WTC11 (cell line): ENCODE results near the gene ADAMTS2. TPM values are rescaled to one million over a fixed set of nuclear protein-coding genes. Genes with fewer than 3 reads are reported as not detected.
A peak's percentile ranks its signal among the peaks of the same experiment; 100 is the strongest.

Experiments
- ATAC-seq: fragments of 200-7000 bp; cut with Tn5 transposase; 2 replicates; pipeline ENCODE4 v1.10.0; 2021; ENCODE audit warnings: mild to moderate bottlenecking, moderate library complexity
- CTCF ChIA-PET: fragments of 300-600 bp; sonication (Branson Sonifier 250); formaldehyde crosslinking; loops from one replicate; lab custom pipeline; 2021; ENCODE audit warnings: antibody characterized with exemption; lab: Charles Lee
- POLR2A ChIA-PET: fragments of 350-600 bp; sonication (Branson Sonifier 250); formaldehyde crosslinking; loops from one replicate; lab custom pipeline; 2021; ENCODE audit warnings: antibody characterized with exemption; lab: Charles Lee
- DNase-seq: peaks from one replicate; pipeline ENCODE4 v3.0.0; 2021; ENCODE audit warnings: low spot score
- H3K27ac Mint-ChIP-seq: 2 replicates; pipeline ENCODE4 v1.8.0; 2021; ENCODE audit warnings: mixed read lengths
- H3K27me3 Mint-ChIP-seq: 2 replicates; pipeline ENCODE4 v1.8.0; 2021; ENCODE audit warnings: low read depth, mild to moderate bottlenecking, moderate library complexity, mixed read lengths
- H3K36me3 Mint-ChIP-seq: 2 replicates; pipeline ENCODE4 v1.8.0; 2021; ENCODE audit warnings: mixed read lengths
- H3K4me1 Mint-ChIP-seq: 2 replicates; pipeline ENCODE4 v1.8.0; 2022; ENCODE audit warnings: mixed read lengths
- H3K4me3 Mint-ChIP-seq: 2 replicates; pipeline ENCODE4 v1.8.0; 2021; ENCODE audit warnings: mild to moderate bottlenecking, moderate library complexity, mixed read lengths
- H3K9me3 Mint-ChIP-seq: 2 replicates; pipeline ENCODE4 v1.8.0; 2021; ENCODE audit warnings: mixed read lengths
- ATF2 ChIP-seq: sonication (generic); formaldehyde crosslinking; IDR thresholded peaks from 2 replicates; pipeline ENCODE4 v1.8.1; 2022; ENCODE audit warnings: low read depth, missing genetic modification reagents, borderline replicate concordance
- CBFB ChIP-seq: sonication (generic); formaldehyde crosslinking; IDR thresholded peaks from 2 replicates; pipeline ENCODE4 v1.8.1; 2022; ENCODE audit warnings: mild to moderate bottlenecking, low read depth, missing genetic modification reagents
- CREB1 ChIP-seq: sonication (generic); formaldehyde crosslinking; IDR thresholded peaks from 2 replicates; pipeline ENCODE4 v1.8.0; 2023; ENCODE audit warnings: mild to moderate bottlenecking, missing genetic modification reagents
- ELF4 ChIP-seq: sonication (generic); formaldehyde crosslinking; IDR thresholded peaks from 2 replicates; pipeline ENCODE4 v1.8.1; 2022; ENCODE audit warnings: low read depth, mild to moderate bottlenecking, moderate library complexity, missing genetic modification reagents
- EMX1 ChIP-seq: fragments of 250-450 bp; sonication (Bioruptor Pico); IDR thresholded peaks from 2 replicates; pipeline ENCODE4 v1.8.0; 2021; ENCODE audit warnings: mild to moderate bottlenecking
- FOXP4 ChIP-seq: sonication (generic); formaldehyde crosslinking; IDR thresholded peaks from 2 replicates; pipeline ENCODE4 v1.8.0; 2022; ENCODE audit warnings: mild to moderate bottlenecking, missing genetic modification reagents
- GABPB1 ChIP-seq: sonication (generic); formaldehyde crosslinking; IDR thresholded peaks from 2 replicates; pipeline ENCODE4 v1.8.1; 2023; ENCODE audit warnings: mild to moderate bottlenecking, missing genetic modification reagents
- HMGA2 ChIP-seq: fragments of 250-450 bp; sonication (Bioruptor Pico); IDR thresholded peaks from 2 replicates; pipeline ENCODE4 v1.4.0; 2021; ENCODE audit warnings: mild to moderate bottlenecking, moderate library complexity
- JUN ChIP-seq: sonication (generic); formaldehyde crosslinking; IDR thresholded peaks from 2 replicates; pipeline ENCODE4 v1.8.0; 2023; ENCODE audit warnings: mild to moderate bottlenecking, missing genetic modification reagents
- NR3C1 ChIP-seq: sonication (generic); formaldehyde crosslinking; conservative IDR thresholded peaks from 2 replicates; pipeline ENCODE4 v1.8.1; 2023; ENCODE audit warnings: low read depth, mild to moderate bottlenecking, missing genetic modification reagents
- OVOL2 ChIP-seq: fragments of 250-450 bp; sonication (Bioruptor Pico); IDR thresholded peaks from 2 replicates; pipeline ENCODE4 v1.9.0; 2021; ENCODE audit warnings: mild to moderate bottlenecking, borderline replicate concordance
- RELA ChIP-seq: sonication (generic); formaldehyde crosslinking; IDR thresholded peaks from 2 replicates; pipeline ENCODE4 v1.8.1; 2022; ENCODE audit warnings: missing genetic modification reagents, mild to moderate bottlenecking, borderline replicate concordance
- SMAD4 ChIP-seq: sonication (generic); formaldehyde crosslinking; IDR thresholded peaks from 2 replicates; pipeline ENCODE4 v1.8.0; 2022; ENCODE audit warnings: mild to moderate bottlenecking, missing genetic modification reagents
- SOX15 ChIP-seq: fragments of 250-450 bp; sonication (Bioruptor Pico); IDR thresholded peaks from 2 replicates; pipeline ENCODE4 v1.9.0; 2021; ENCODE audit warnings: mild to moderate bottlenecking
- ZMAT4 ChIP-seq: fragments of 250-450 bp; sonication (Bioruptor Pico); IDR thresholded peaks from 2 replicates; pipeline ENCODE4 v1.9.0; 2021; ENCODE audit warnings: mild to moderate bottlenecking
- ZNF396 ChIP-seq: fragments of 250-450 bp; sonication (Bioruptor Pico); IDR thresholded peaks from 2 replicates; pipeline ENCODE4 v1.8.0; 2021; ENCODE audit warnings: mild to moderate bottlenecking, moderate library complexity, borderline replicate concordance
- ZSCAN18 ChIP-seq: fragments of 250-450 bp; sonication (Bioruptor Pico); IDR thresholded peaks from 2 replicates; pipeline ENCODE4 v2.1.2; 2022; ENCODE audit warnings: mild to moderate bottlenecking, moderate library complexity
- total RNA-seq: library from RNA; stranded (reverse); gene quantifications from 3 replicates; pipeline ENCODE4 v1.2.3, GENCODE V29; 2021
- TF ChIP-seq, protein P1 (sequence below): sonication (generic); formaldehyde crosslinking; conservative IDR thresholded peaks from 2 replicates; pipeline ENCODE4 v1.8.1; 2023; ENCODE audit warnings: mild to moderate bottlenecking, low read depth, missing genetic modification reagents, moderate library complexity

ADAMTS2 gene
- total RNA-seq, 1 experiment from 2014 or later = 11.2 TPM

GRCh38 chr5:179212870-179213269 lies 132.4 kb downstream of the ADAMTS2 start:
- Mint-ChIP-seq H3K4me3 (no peak overlapping the region), H3K36me3 (no peaks in the 10 kb centered on the region), H3K9me3 (no peaks in the 10 kb centered on the region), H3K27me3 (no peaks in the 10 kb centered on the region), H3K4me1 (peaks cover 2% of the 10 kb centered on the region), H3K27ac (no peak overlapping the region)
- POLR2A ChIA-PET = no interaction called here
- CTCF ChIA-PET = interaction anchor here (0.6 to 1.0 kb wide), 4 partner anchors 30 to 114 kb away, joined by 3 to 4 read pairs (median 3); no protein-coding TSS in a partner anchor
- DNase-seq = no peak
- ATAC-seq = peak; percentile 59
- TF ChIP-seq, protein P1, sequence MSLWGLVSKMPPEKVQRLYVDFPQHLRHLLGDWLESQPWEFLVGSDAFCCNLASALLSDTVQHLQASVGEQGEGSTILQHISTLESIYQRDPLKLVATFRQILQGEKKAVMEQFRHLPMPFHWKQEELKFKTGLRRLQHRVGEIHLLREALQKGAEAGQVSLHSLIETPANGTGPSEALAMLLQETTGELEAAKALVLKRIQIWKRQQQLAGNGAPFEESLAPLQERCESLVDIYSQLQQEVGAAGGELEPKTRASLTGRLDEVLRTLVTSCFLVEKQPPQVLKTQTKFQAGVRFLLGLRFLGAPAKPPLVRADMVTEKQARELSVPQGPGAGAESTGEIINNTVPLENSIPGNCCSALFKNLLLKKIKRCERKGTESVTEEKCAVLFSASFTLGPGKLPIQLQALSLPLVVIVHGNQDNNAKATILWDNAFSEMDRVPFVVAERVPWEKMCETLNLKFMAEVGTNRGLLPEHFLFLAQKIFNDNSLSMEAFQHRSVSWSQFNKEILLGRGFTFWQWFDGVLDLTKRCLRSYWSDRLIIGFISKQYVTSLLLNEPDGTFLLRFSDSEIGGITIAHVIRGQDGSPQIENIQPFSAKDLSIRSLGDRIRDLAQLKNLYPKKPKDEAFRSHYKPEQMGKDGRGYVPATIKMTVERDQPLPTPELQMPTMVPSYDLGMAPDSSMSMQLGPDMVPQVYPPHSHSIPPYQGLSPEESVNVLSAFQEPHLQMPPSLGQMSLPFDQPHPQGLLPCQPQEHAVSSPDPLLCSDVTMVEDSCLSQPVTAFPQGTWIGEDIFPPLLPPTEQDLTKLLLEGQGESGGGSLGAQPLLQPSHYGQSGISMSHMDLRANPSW = no peak
- TF ChIP-seq EMX1 (CRISPR knock-in tag) (no peak), NR3C1 (no peak), GABPB1 (CRISPR knock-in tag) (no peak), CBFB (CRISPR knock-in tag) (no peak), SMAD4 (CRISPR knock-in tag) (no peak), FOXP4 (CRISPR knock-in tag) (no peak), RELA (CRISPR knock-in tag) (no peak), HMGA2 (CRISPR knock-in tag) (no peak)

GRCh38 chr5:179211631-179212030 lies 133.6 kb downstream of the ADAMTS2 start:
- ChIA-PET CTCF (no interaction called here), POLR2A (no interaction called here)
- Mint-ChIP-seq H3K36me3 (no peaks in the 10 kb centered on the region), H3K4me1 (peaks cover 4% of the 10 kb centered on the region; the same call in 1 of the 2 replicates), H3K9me3 (no peaks in the 10 kb centered on the region), H3K27me3 (no peaks in the 10 kb centered on the region), H3K27ac (peak overlapping the region; percentile 32; the same call in 1 of the 2 replicates), H3K4me3 (no peak overlapping the region)
- ATAC-seq = no peak
- no peak for DNase-seq
- no peak for TF ChIP-seq SOX15 (CRISPR knock-in tag)
- no peak for TF ChIP-seq OVOL2 (CRISPR knock-in tag)
- TF ChIP-seq ATF2 = no peak
- no peak for TF ChIP-seq ZMAT4 (CRISPR knock-in tag)
- TF ChIP-seq ELF4 (CRISPR knock-in tag) = no peak
- no peak for TF ChIP-seq CREB1
- no peak for TF ChIP-seq JUN (CRISPR knock-in tag)
- no peak for TF ChIP-seq ZSCAN18 (CRISPR knock-in tag)
- TF ChIP-seq ZNF396 (CRISPR knock-in tag) = no peak
